Astrocyte (in vitro differentiated cells and primary cell): ENCODE data around the gene DIP2C. TPM values are rescaled to one million over a fixed set of nuclear protein-coding genes. Genes with fewer than 3 reads are reported as not detected.
A peak's percentile ranks its signal among the peaks of the same experiment; 100 is the strongest.

Experiments used
- DNase-seq: peaks from one replicate; pipeline ENCODE4 v3.0.0-alpha.2; 2010; ENCODE audit warnings: low read depth
- FAIRE-seq: peaks from 2 replicates; lab custom pipeline; 2011; peaks lifted over from hg19 to GRCh38; lab: Jason Lieb, UNC
- H2AFZ ChIP-seq: 2 replicates; pipeline ENCODE4 v1.6.0; 2012; ENCODE audit warnings: low read depth, low read length, inconsistent platforms
- H3K27ac ChIP-seq: 2 replicates; pipeline ENCODE4 v1.5.1; 2011; ENCODE audit warnings: low read depth, low read length, inconsistent platforms
- H3K27me3 ChIP-seq: 2 replicates; pipeline ENCODE4 v1.6.0; 2011; ENCODE audit warnings: low read length, inconsistent platforms; ENCODE audit not compliant: insufficient read depth
- H3K36me3 ChIP-seq: 2 replicates; pipeline ENCODE4 v1.5.1; 2011; ENCODE audit warnings: low read length, inconsistent platforms; ENCODE audit not compliant: insufficient read depth
- H3K4me1 ChIP-seq: 2 replicates; pipeline ENCODE4 v1.5.1; 2011; ENCODE audit warnings: low read length, inconsistent platforms; ENCODE audit not compliant: insufficient read depth
- H3K4me2 ChIP-seq: 2 replicates; pipeline ENCODE4 v1.6.0; 2012; ENCODE audit warnings: low read length, inconsistent platforms
- H3K4me3 ChIP-seq: 2 replicates; pipeline ENCODE4 v1.5.1; 2011; ENCODE audit warnings: low read depth, mild to moderate bottlenecking, low read length, inconsistent platforms; ENCODE audit not compliant: insufficient read depth
- H3K79me2 ChIP-seq: 2 replicates; pipeline ENCODE4 v1.6.0; 2012; ENCODE audit warnings: mild to moderate bottlenecking, low read length, inconsistent platforms; ENCODE audit not compliant: insufficient read depth
- H3K9ac ChIP-seq: 2 replicates; pipeline ENCODE4 v1.6.0; 2012; ENCODE audit warnings: mild to moderate bottlenecking, low read length, inconsistent platforms
- H3K9me3 ChIP-seq: 2 replicates; pipeline ENCODE4 v1.5.1; 2012; ENCODE audit warnings: low read depth, mild to moderate bottlenecking, low read length, inconsistent platforms; ENCODE audit not compliant: insufficient read depth
- H4K20me1 ChIP-seq: 2 replicates; pipeline ENCODE4 v1.6.0; 2012; ENCODE audit warnings: low read length, inconsistent platforms; ENCODE audit not compliant: insufficient read depth
- H3K27ac Mint-ChIP-seq: one replicate; pipeline ENCODE4 v1.8.0; 2021; ENCODE audit warnings: mild to moderate bottlenecking, mixed read lengths; ENCODE audit not compliant: unreplicated experiment
- H3K27me3 Mint-ChIP-seq: one replicate; pipeline ENCODE4 v1.8.0; 2021; ENCODE audit warnings: low read depth, mixed read lengths; ENCODE audit not compliant: unreplicated experiment
- H3K36me3 Mint-ChIP-seq: one replicate; pipeline ENCODE4 v1.8.0; 2021; ENCODE audit warnings: low read depth, mixed read lengths; ENCODE audit not compliant: unreplicated experiment
- H3K4me1 Mint-ChIP-seq: one replicate; pipeline ENCODE4 v1.8.0; 2021; ENCODE audit warnings: low read depth, mixed read lengths; ENCODE audit not compliant: unreplicated experiment
- H3K4me3 Mint-ChIP-seq: one replicate; pipeline ENCODE4 v1.8.0; 2021; ENCODE audit warnings: mild to moderate bottlenecking, moderate library complexity, mixed read lengths; ENCODE audit not compliant: unreplicated experiment
- H3K9me3 Mint-ChIP-seq: one replicate; pipeline ENCODE4 v1.8.0; 2021; ENCODE audit warnings: mild to moderate bottlenecking, mixed read lengths; ENCODE audit not compliant: unreplicated experiment
- CTCF ChIP-seq: IDR thresholded peaks from 2 replicates; pipeline ENCODE4 v1.5.1; 2011; ENCODE audit warnings: low read depth, mild to moderate bottlenecking, inconsistent platforms, low read length, moderate library complexity; ENCODE audit not compliant: insufficient read depth
- EZH2 ChIP-seq: IDR thresholded peaks from 2 replicates; pipeline ENCODE4 v1.6.1; 2012; ENCODE audit warnings: mild to moderate bottlenecking, low read length, inconsistent platforms; ENCODE audit not compliant: insufficient read depth
- total RNA-seq: library from RNA; stranded (reverse); gene quantifications from 2 replicates; pipeline ENCODE4 v1.2.1, GENCODE V29; 2021

DIP2C gene
- total RNA-seq, 1 donor from 2014 or later = 27.3 TPM

GRCh38 chr10:454860-455259 lies 234.6 kb downstream of the DIP2C start:
- no peak overlapping the region for H2AFZ ChIP-seq
- peak overlapping the region; percentile 63 for H3K4me2 ChIP-seq
- H3K27me3 ChIP-seq = no peaks in the 10 kb centered on the region
- no peak overlapping the region for H3K4me3 Mint-ChIP-seq
- H3K9me3 ChIP-seq = no peaks in the 10 kb centered on the region
- peaks cover 11% of the 10 kb centered on the region for H3K36me3 Mint-ChIP-seq
- peaks cover 75% of the 10 kb centered on the region for H4K20me1 ChIP-seq
- H3K79me2 ChIP-seq = peaks cover 41% of the 10 kb centered on the region
- H3K27ac Mint-ChIP-seq = peak overlapping the region; percentile 94
- H3K4me1 ChIP-seq = peaks cover 6% of the 10 kb centered on the region
- TF ChIP-seq CTCF (no peak), EZH2 (no peak)
- peak; percentile 93 for DNase-seq
- H3K27me3 Mint-ChIP-seq = no peaks in the 10 kb centered on the region
- peak overlapping the region; percentile 64 for H3K9ac ChIP-seq
- FAIRE-seq = peak; percentile 49
- H3K27ac ChIP-seq = peak overlapping the region; percentile 60
- H3K9me3 Mint-ChIP-seq = no peaks in the 10 kb centered on the region
- H3K4me3 ChIP-seq = no peak overlapping the region
- no peaks in the 10 kb centered on the region for H3K36me3 ChIP-seq
- H3K4me1 Mint-ChIP-seq = peaks cover 44% of the 10 kb centered on the region

- no peak for FAIRE-seq
- Mint-ChIP-seq H3K27me3 (no peaks in the 10 kb centered on the region), H3K4me3 (no peak overlapping the region), H3K9me3 (no peaks in the 10 kb centered on the region), H3K36me3 (peaks cover 5% of the 10 kb centered on the region), H3K27ac (no peak overlapping the region), H3K4me1 (peaks cover 44% of the 10 kb centered on the region)
- no peaks in the 10 kb centered on the region for H3K27me3 ChIP-seq
- H3K9me3 ChIP-seq = no peaks in the 10 kb centered on the region
- peaks cover 6% of the 10 kb centered on the region for H3K4me1 ChIP-seq
- H3K4me3 ChIP-seq = no peak overlapping the region
- H4K20me1 ChIP-seq = peaks cover 69% of the 10 kb centered on the region
- no peak for DNase-seq
- no peaks in the 10 kb centered on the region for H3K36me3 ChIP-seq
- no peak overlapping the region for H3K4me2 ChIP-seq
- no peak overlapping the region for H2AFZ ChIP-seq
- no peak overlapping the region for H3K9ac ChIP-seq
- no peak overlapping the region for H3K27ac ChIP-seq
- H3K79me2 ChIP-seq = peaks cover 29% of the 10 kb centered on the region
- TF ChIP-seq CTCF = no peak
- no peak for TF ChIP-seq EZH2
Observed at GRCh38 chr10:453647-454046, 235.8 kb downstream of the DIP2C start.

- FAIRE-seq (no peak), DNase-seq (peak; percentile 16)
- no peak for TF ChIP-seq EZH2
- no peak for TF ChIP-seq CTCF
- no peak overlapping the region for H2AFZ ChIP-seq
- Mint-ChIP-seq H3K4me3 (no peak overlapping the region), H3K4me1 (peaks cover 44% of the 10 kb centered on the region), H3K27ac (peak overlapping the region; percentile 55), H3K27me3 (no peaks in the 10 kb centered on the region), H3K9me3 (no peaks in the 10 kb centered on the region), H3K36me3 (peaks cover 2% of the 10 kb centered on the region)
- peaks cover 6% of the 10 kb centered on the region for H3K4me1 ChIP-seq
- no peaks in the 10 kb centered on the region for H3K9me3 ChIP-seq
- peaks cover 65% of the 10 kb centered on the region for H4K20me1 ChIP-seq
- H3K4me3 ChIP-seq = no peak overlapping the region
- H3K36me3 ChIP-seq = no peaks in the 10 kb centered on the region
- H3K4me2 ChIP-seq = no peak overlapping the region
- H3K27ac ChIP-seq = no peak overlapping the region
- H3K27me3 ChIP-seq = no peaks in the 10 kb centered on the region
- peaks cover 20% of the 10 kb centered on the region for H3K79me2 ChIP-seq
- H3K9ac ChIP-seq = no peak overlapping the region
Observed at GRCh38 chr10:452512-453426, 236.7 kb downstream of the DIP2C start.
